Fibroblast of upper back skin (primary cell): ENCODE measurements around the gene GOLT1A.
A peak's percentile ranks its signal among the peaks of the same experiment; 100 is the strongest.

Experiments
- DNase-seq: peaks from one replicate; pipeline ENCODE4 v3.0.0-alpha.2; 2013

GOLT1A gene

GRCh38 chr1:204153667-204154066, 60.1 kb downstream of the GOLT1A start:
- DNase-seq, result no peak

- no peak for DNase-seq
Observed at GRCh38 chr1:204152310-204153044, 61.3 kb downstream of the GOLT1A start.

- DNase-seq, result peak; percentile 51
Observed at GRCh38 chr1:204151552-204152309, 62.1 kb downstream of the GOLT1A start, which contains the start of gene ETNK2. Gene ETNK2 (minus strand): TSS chr1:204152044. CDS start chr1:204151852, 192 bp downstream.

- DNase-seq, result no peak
Observed at GRCh38 chr1:204150702-204151551, 62.9 kb downstream of the GOLT1A start.

- no peak for DNase-seq
Observed at GRCh38 chr1:204149635-204150565, 63.9 kb downstream of the GOLT1A start.

- no peak for DNase-seq
Observed at GRCh38 chr1:204149107-204149506, 64.7 kb downstream of the GOLT1A start.
